Measurements from ENCODE around the gene CCL24. TPM values are rescaled to one million over a fixed set of nuclear protein-coding genes. Genes with fewer than 3 reads are reported as not detected.
A peak's percentile ranks its signal among the peaks of the same experiment; 100 is the strongest.
"Not testable (repeated sequence)": the region's sequence is repeated elsewhere in the genome, so short reads cannot be mapped to it uniquely, and the experiment has no call there.

Gene CCL24
- total RNA-seq, 1 donor from 2014 or later: not detected

DNA sequence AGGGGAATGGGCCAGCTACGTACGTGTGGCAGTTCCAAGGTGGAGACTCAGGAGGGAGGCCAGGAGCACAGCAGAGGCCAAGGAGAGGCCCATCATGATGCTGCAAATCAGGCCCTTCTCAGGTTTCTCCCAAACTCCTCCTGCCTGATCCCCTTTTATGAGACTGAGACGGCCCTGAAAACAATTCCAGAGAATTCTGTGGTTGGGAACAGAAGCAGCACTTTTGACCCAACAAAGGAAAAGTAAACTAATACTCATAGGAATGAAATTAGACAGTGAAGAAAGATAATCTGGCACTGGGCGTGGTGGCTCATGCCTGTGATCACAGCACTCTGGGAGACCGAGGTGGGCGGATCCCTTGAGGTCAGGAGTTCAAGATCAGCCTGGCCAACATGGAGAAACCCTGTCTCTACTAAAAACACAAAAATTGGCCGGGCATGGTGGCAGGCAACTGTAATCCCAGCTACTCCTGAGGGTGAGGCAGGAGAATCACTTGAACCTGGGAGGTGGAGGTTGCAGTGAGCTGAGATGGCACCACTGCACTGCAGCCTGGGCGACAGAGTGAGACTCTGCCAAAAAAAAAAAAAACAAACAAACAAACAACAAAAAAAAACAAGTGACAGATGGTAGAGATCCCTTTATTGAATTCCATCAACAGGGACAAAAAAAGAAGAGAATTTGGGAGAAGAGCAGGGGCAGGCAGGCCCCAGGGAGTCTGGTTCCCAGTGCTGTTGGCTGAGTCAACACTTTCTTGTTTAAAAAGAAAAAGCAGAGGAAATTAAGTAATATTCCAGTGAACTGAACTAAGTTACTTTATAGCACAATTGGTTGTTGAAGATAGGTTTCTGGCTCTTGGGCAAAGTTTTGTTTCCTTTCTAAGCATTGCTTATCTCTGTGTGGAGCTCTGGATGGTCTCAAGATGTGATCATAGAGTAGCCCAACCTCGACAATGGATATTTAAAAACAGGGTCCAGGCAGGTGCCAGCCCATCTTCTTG, 41.2 kb downstream of the CCL24 start, which contains the start of gene CCL26:
TSS of gene CCL26 (minus strand) at position 131 of the 997 bp plus-strand sequence. CDS start at position 96, 35 bp downstream.
- TF ChIP-seq, protein P1, sequence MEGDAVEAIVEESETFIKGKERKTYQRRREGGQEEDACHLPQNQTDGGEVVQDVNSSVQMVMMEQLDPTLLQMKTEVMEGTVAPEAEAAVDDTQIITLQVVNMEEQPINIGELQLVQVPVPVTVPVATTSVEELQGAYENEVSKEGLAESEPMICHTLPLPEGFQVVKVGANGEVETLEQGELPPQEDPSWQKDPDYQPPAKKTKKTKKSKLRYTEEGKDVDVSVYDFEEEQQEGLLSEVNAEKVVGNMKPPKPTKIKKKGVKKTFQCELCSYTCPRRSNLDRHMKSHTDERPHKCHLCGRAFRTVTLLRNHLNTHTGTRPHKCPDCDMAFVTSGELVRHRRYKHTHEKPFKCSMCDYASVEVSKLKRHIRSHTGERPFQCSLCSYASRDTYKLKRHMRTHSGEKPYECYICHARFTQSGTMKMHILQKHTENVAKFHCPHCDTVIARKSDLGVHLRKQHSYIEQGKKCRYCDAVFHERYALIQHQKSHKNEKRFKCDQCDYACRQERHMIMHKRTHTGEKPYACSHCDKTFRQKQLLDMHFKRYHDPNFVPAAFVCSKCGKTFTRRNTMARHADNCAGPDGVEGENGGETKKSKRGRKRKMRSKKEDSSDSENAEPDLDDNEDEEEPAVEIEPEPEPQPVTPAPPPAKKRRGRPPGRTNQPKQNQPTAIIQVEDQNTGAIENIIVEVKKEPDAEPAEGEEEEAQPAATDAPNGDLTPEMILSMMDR (IDR thresholded peaks at IDR 0.05): no peak
- H3K27ac ChIP-seq: no peak within 1 kb of the TSS

DNA sequence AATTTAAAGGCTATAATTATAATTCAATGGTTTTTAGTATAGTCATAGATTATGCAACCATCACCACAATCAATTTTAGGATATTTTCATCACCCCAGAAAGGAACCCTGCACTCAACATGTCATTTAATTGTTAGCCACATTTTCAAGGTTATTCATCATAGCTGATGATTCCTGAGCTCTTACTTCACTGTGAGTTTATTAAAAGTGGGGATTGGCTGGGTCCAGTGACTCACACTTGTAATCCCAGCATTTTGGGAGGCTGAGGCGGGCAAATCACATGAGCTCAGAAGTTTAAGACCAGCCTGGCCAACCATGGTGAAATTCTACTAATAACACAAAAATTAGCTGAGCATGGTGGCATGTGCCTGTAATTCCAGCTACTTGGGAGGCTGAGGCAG, 42.4 kb downstream of the CCL24 start:
- intact Hi-C loops (cut with DNase I): no loop called here
- TF ChIP-seq, protein P1 (IDR thresholded peaks at IDR 0.05): no peak
- H3K27ac ChIP-seq: no peak overlapping the region

More for the DNA sequence above, 41.2 kb downstream of the CCL24 start, which contains the start of gene CCL26:
- Histone ChIP-seq H3K4me3 (no peak within 1 kb of the TSS), H3K27me3 (no peaks in the 10 kb centered on the region), H3K4me1 (no peaks in the 10 kb centered on the region), H3K9me3 (no peaks in the 10 kb centered on the region), H3K36me3 (no peaks in the 10 kb centered on the region)
- intact Hi-C loops (cut with DNase I): no loop called here
- DNase-seq (ENCODE audit: low spot score in 2 of 2): peak in 1 of 2 donors; percentile 75

DNA sequence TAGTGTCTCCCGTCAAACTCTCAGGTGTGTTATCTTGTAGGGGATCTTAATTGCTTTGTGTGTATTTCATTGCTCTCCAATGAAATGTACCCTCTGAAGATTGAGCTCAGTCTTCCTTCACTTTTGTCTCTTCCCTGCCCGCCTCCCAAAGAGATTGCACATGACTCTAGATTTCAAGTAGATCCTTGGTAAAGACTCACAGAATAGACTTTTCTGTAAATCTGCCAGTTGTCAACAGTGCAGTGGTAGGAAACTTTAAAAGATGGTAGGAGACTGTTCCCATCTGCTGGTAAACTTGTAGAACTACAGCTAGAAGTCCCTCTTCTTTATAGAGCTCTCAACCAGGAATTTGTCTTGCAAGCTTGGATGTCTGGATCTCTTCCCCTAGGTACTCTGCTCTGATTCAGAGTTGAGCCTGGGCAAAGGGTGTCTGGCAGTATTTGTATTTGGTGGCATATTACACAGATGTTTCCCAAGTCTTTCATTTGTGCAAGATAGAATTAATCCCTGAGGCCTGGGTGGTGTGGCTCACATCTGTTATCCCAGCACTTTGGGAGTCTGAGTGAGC, 51.2 kb downstream of the CCL24 start:
- H3K4me3 ChIP-seq: no peak overlapping the region
- H3K27me3 ChIP-seq: no peaks in the 10 kb centered on the region
- peaks cover 0 to 2% of the 10 kb centered on the region in 2 donors for H3K4me1 ChIP-seq
- H3K36me3 ChIP-seq: no peaks in the 10 kb centered on the region
- TF ChIP-seq, protein P1 (IDR thresholded peaks at IDR 0.05): peak; percentile 72 to 79 (median 76)
- H3K27ac ChIP-seq: no peak overlapping the region
- intact Hi-C loops (cut with DNase I): loop anchor here (1.0 to 10.0 kb wide), 3 partner anchors 151 to 238 kb away; no protein-coding TSS in a partner anchor
- no peak for DNase-seq (ENCODE audit: low spot score in 2 of 2)
- H3K9me3 ChIP-seq: no peaks in the 10 kb centered on the region

More for the DNA sequence above, 42.4 kb downstream of the CCL24 start:
- no peak overlapping the region for H3K4me3 ChIP-seq
- no peak for DNase-seq (ENCODE audit: low spot score in 2 of 2)
- no peaks in the 10 kb centered on the region for H3K4me1 ChIP-seq
- no peaks in the 10 kb centered on the region for H3K27me3 ChIP-seq
- no peaks in the 10 kb centered on the region for H3K9me3 ChIP-seq
- H3K36me3 ChIP-seq: no peaks in the 10 kb centered on the region

DNA sequence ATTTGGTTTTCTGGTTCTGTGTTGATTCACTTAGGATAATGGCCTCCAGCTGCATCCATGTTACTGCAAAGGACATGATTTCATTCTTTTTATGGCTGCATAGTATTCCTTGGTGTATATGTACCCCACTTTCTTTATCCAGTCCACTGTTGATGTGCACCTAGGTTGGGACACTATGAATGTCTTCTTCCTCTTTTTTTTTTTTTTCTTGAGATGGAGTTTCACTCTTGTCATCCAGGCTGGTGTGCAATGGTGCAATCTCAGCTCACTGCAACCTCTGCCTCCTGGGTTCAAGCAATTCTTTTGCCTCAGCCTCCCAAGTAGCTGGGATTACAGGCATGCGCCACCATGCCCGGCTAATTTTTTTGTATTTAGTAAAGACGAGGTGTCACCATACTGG, 51.8 kb downstream of the CCL24 start:
- not testable (repeated sequence) for H3K27me3 ChIP-seq; H3K4me1 ChIP-seq; H3K27ac ChIP-seq; H3K4me3 ChIP-seq; H3K36me3 ChIP-seq; H3K9me3 ChIP-seq; DNase-seq (ENCODE audit: low spot score in 2 of 2)
- intact Hi-C loops (cut with DNase I): loop anchor here (1.0 to 10.0 kb wide), 3 partner anchors 150 to 237 kb away; no protein-coding TSS in a partner anchor

Other genes with a start within 250 kb of the CCL24 start
- 47.5 TPM for gene HIP1, start 74.9 kb downstream of the CCL24 start, total RNA-seq
- gene CCL26, start 41.6 kb downstream of the CCL24 start, total RNA-seq: not detected
- 51.7 TPM for gene RHBDD2, start 65.2 kb upstream of the CCL24 start, total RNA-seq
- 236 TPM for gene POR, start 101.3 kb upstream of the CCL24 start, total RNA-seq
- 24.2 TPM for gene TMEM120A, start 180.8 kb upstream of the CCL24 start, total RNA-seq
- gene STYXL1, start 234.2 kb upstream of the CCL24 start, total RNA-seq: 0.96 TPM
- gene MDH2, start 234.3 kb upstream of the CCL24 start, total RNA-seq: 63.5 TPM